GM12878 (cell line): ENCODE results near the gene ABI3. TPM values are rescaled to one million over a fixed set of nuclear protein-coding genes. Genes with fewer than 3 reads are reported as not detected.

Source experiments
- ATAC-seq: fragments of 200-7000 bp; cut with Tn5 transposase; 3 replicates; pipeline ENCODE4 v1.9.1; 2020; ENCODE audit warnings: mild to moderate bottlenecking, moderate library complexity
- BruUV-seq: library from RNA; stranded (reverse); fragments of 400-500 nt; replicated peaks from 2 replicates; lab custom pipeline; 2021; lab: Mats Ljungman, UMichigan
- CTCF ChIA-PET: fragments of 300-600 bp; sonication (Branson Sonifier 250); formaldehyde crosslinking; extraction: SDS; loops from one replicate; lab custom pipeline; 2021; ENCODE audit warnings: inconsistent platforms; lab: Yijun Ruan, JAX
- POLR2A ChIA-PET: fragments of 350-600 bp; formaldehyde crosslinking; extraction: SDS; loops from one replicate; lab custom pipeline; 2021; ENCODE audit warnings: inconsistent platforms; lab: Charles Lee
- RAD21 ChIA-PET: fragments of 300-600 bp; sonication (Branson Sonifier 250); formaldehyde crosslinking; loops from one replicate; lab custom pipeline; 2023; ENCODE audit warnings: antibody characterized with exemption; ENCODE audit not compliant: unreplicated experiment; lab: Charles Lee
- SMC1A ChIA-PET: fragments of 300-600 bp; sonication (Branson Sonifier 250); formaldehyde crosslinking; loops from one replicate; lab custom pipeline; 2023; ENCODE audit not compliant: unreplicated experiment, uncharacterized antibody; lab: Charles Lee
- DNase-seq: peaks from one replicate; pipeline ENCODE4 v3.0.0-alpha.2; 2011; ENCODE audit warnings: low read depth, low spot score
- FAIRE-seq: peaks from 3 replicates; lab custom pipeline; 2011; peaks lifted over from hg19 to GRCh38; lab: Jason Lieb, UNC
- H2AFZ ChIP-seq: 2 replicates; pipeline ENCODE4 v1.6.0; 2011; ENCODE audit warnings: low read depth, low read length, control low read depth; ENCODE audit not compliant: control insufficient read depth
- H3K27ac ChIP-seq: 2 replicates; pipeline ENCODE4 v1.5.1; 2011; ENCODE audit warnings: control low read depth; ENCODE audit not compliant: control insufficient read depth, insufficient read depth
- H3K27me3 ChIP-seq, 2 experiments: replicated peaks in 1 of 2; 2 replicates each; pipeline versions ENCODE4 v1.6.0 to v1.6.1; 2011; ENCODE audit warnings: low read length in 1 of 2; ENCODE audit not compliant: control insufficient read depth in 2 of 2, insufficient read depth in 2 of 2
- H3K36me3 ChIP-seq, 2 experiments: 2 replicates each; pipeline ENCODE4 v1.5.1; 2011; ENCODE audit warnings: low read length in 1 of 2; ENCODE audit not compliant: control insufficient read depth in 2 of 2, insufficient read depth in 2 of 2
- H3K4me1 ChIP-seq: 2 replicates; pipeline ENCODE4 v1.6.1; 2011; ENCODE audit warnings: mild to moderate bottlenecking, low read length, moderate library complexity, mixed read lengths; ENCODE audit not compliant: control insufficient read depth, insufficient read depth
- H3K4me2 ChIP-seq: 2 replicates; pipeline ENCODE4 v1.6.0; 2011; ENCODE audit warnings: control low read depth; ENCODE audit not compliant: control insufficient read depth, insufficient read depth
- H3K4me3 ChIP-seq: fragments of 200-600 bp; sonication (generic); 2 replicates; pipeline ENCODE4 v1.5.1; 2016
- H3K79me2 ChIP-seq: 2 replicates; pipeline ENCODE4 v1.6.0; 2011; ENCODE audit warnings: low read length; ENCODE audit not compliant: control insufficient read depth, insufficient read depth
- H3K9ac ChIP-seq: 2 replicates; pipeline ENCODE4 v1.8.0; 2011; ENCODE audit warnings: low read length, control low read depth, mixed read lengths; ENCODE audit not compliant: control insufficient read depth, insufficient read depth
- H3K9me3 ChIP-seq: replicated peaks from 3 replicates; pipeline ENCODE4 v1.5.1; 2011; ENCODE audit warnings: mild to moderate bottlenecking, low read length; ENCODE audit not compliant: control insufficient read depth, insufficient read depth
- H4K20me1 ChIP-seq: 2 replicates; pipeline ENCODE4 v1.6.0; 2011; ENCODE audit not compliant: control insufficient read depth, insufficient read depth
- BMI1 ChIP-seq: fragments of 450-650 bp; IDR thresholded peaks from 2 replicates; pipeline ENCODE4 v1.6.1; 2016; ENCODE audit warnings: mild to moderate bottlenecking, moderate library complexity, borderline replicate concordance
- CHD2 ChIP-seq: IDR thresholded peaks from 2 replicates; pipeline ENCODE4 v1.6.1; 2011; ENCODE audit warnings: low read depth, low read length, improper control_type of control experiment, borderline replicate concordance
- CHD4 ChIP-seq: fragments of 200-600 bp; sonication (generic); IDR thresholded peaks from 2 replicates; pipeline ENCODE4 v1.6.1; 2016; ENCODE audit warnings: mild to moderate bottlenecking
- MTA2 ChIP-seq: fragments of 450-650 bp; IDR thresholded peaks from 2 replicates; pipeline ENCODE4 v1.6.1; 2016; ENCODE audit warnings: low read depth, mild to moderate bottlenecking, moderate library complexity
- NR2C2 ChIP-seq: IDR thresholded peaks from 2 replicates; pipeline ENCODE4 v1.6.1; 2011; ENCODE audit warnings: borderline replicate concordance, low read depth; ENCODE audit not compliant: control insufficient read depth, insufficient read length
- RFX5 ChIP-seq: IDR thresholded peaks from 2 replicates; pipeline ENCODE4 v1.6.1; 2011; ENCODE audit warnings: low read depth, low read length, improper control_type of control experiment
- TCF3 ChIP-seq: IDR thresholded peaks from 2 replicates; pipeline ENCODE4 v1.6.1; 2012; ENCODE audit warnings: low read depth, mild to moderate bottlenecking, low read length, borderline replicate concordance; ENCODE audit not compliant: insufficient read depth
- WGBS: methylation state at CpG from one replicate; pipeline ENCODE4 v1.1.6; 2016; ENCODE audit warnings: low lambda C conversion rate; ENCODE audit not compliant: insufficient replicate concordance, insufficient coverage; ENCODE audit errors: missing lambda C conversion rate; 5-methylcytosine and 5-hydroxymethylcytosine counted together
- in situ Hi-C: fragments of 300-500 bp; cut with MboI; formaldehyde crosslinking; loops from 9 replicates; pipeline ENCODE4 v1.14.3; 2018; ENCODE audit warnings: mixed read lengths
- intact Hi-C: fragments of 100-400 bp; cut with micrococcal nuclease; formaldehyde crosslinking; loops from one replicate; pipeline ENCODE4 v1.14.2; 2022; ENCODE audit not compliant: unreplicated experiment
- polyA plus RNA-seq, 11 experiments: library from polyadenylated mRNA; depleted of rRNA in 4 of 11; unstranded in 6 of 11; stranded (reverse) in 5 of 11; fragments of >200 nt; fragmentation: Nextera tagmentation in 4 of 11; fragmentation: Illumina TruSeq in 1 of 11; extraction: Ambion mirVana in 4 of 11; extraction: Trizol in 1 of 11; gene quantifications; 1 replicate in 1 of 11; 2 replicates in 10 of 11; pipeline versions ENCODE4 v1.2.1 to v1.2.3, GENCODE V29; 2011 to 2016; ENCODE audit warnings: inconsistent platforms in 2 of 11, missing spikeins in 2 of 11, low read depth in 1 of 11
- total RNA-seq, 4 experiments: library from RNA; depleted of rRNA in 3 of 4; stranded (reverse); fragments of >200 nt in 3 of 4; fragmentation: Illumina TruSeq in 1 of 4; extraction: Trizol in 1 of 4; gene quantifications; 2 replicates each; pipeline versions ENCODE4 v1.2.1 to v1.2.3, GENCODE V29; 2013 to 2021
- TF ChIP-seq, protein P1 (sequence below): fragments of 150-350 bp; IDR thresholded peaks from 2 replicates; pipeline ENCODE4 v1.6.1; 2016; ENCODE audit warnings: low read depth, low read length
- TF ChIP-seq, protein P2 (sequence below): IDR thresholded peaks from 2 replicates; pipeline ENCODE4 v1.6.1; 2011; ENCODE audit warnings: borderline replicate concordance, low read depth, mild to moderate bottlenecking, moderate library complexity, low read length; ENCODE audit not compliant: insufficient read depth, poor library complexity, severe bottlenecking
- TF ChIP-seq, protein P3 (sequence below): fragments of 450-650 bp; conservative IDR thresholded peaks from 2 replicates; pipeline ENCODE4 v1.6.1; 2017; ENCODE audit warnings: mild to moderate bottlenecking, moderate library complexity
- TF ChIP-seq, protein P4 (sequence below): fragments of 450-650 bp; IDR thresholded peaks from 2 replicates; pipeline ENCODE4 v1.6.1; 2017; ENCODE audit warnings: mild to moderate bottlenecking, moderate library complexity

Gene ABI3
- total and polyA plus RNA-seq, 10 of the 15 experiments (the other 5 are each of a cell fraction or from before 2014, with no cell fraction given), result 13.4 to 109 (median 51.1) TPM

DNA sequence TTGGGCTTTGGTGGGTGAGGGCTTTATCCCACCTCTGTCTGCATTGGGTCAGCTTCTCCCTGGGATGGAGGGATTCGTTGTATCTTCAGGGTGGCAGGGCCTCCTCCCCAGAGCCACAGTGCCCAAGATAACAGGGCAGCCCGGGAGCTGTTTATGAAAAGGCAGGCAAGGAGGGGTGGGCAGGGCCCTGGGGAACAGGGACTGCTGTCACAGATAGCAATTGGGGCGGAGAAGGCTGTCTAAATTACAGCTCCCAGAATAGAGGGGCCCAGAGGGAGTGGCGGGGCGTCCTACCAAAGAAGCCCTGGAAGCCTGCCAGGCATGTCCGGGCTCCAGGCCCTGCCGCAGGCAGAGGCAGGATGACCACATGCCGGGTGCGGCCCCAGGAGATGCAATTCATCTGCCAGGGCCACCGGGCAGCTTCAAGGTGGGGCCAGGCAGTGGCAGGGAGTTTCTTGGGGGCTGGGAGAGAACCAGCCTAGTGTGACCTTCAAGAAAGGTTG lies 38.8 kb downstream of the ABI3 start (continued):
- TF ChIP-seq, protein P1, sequence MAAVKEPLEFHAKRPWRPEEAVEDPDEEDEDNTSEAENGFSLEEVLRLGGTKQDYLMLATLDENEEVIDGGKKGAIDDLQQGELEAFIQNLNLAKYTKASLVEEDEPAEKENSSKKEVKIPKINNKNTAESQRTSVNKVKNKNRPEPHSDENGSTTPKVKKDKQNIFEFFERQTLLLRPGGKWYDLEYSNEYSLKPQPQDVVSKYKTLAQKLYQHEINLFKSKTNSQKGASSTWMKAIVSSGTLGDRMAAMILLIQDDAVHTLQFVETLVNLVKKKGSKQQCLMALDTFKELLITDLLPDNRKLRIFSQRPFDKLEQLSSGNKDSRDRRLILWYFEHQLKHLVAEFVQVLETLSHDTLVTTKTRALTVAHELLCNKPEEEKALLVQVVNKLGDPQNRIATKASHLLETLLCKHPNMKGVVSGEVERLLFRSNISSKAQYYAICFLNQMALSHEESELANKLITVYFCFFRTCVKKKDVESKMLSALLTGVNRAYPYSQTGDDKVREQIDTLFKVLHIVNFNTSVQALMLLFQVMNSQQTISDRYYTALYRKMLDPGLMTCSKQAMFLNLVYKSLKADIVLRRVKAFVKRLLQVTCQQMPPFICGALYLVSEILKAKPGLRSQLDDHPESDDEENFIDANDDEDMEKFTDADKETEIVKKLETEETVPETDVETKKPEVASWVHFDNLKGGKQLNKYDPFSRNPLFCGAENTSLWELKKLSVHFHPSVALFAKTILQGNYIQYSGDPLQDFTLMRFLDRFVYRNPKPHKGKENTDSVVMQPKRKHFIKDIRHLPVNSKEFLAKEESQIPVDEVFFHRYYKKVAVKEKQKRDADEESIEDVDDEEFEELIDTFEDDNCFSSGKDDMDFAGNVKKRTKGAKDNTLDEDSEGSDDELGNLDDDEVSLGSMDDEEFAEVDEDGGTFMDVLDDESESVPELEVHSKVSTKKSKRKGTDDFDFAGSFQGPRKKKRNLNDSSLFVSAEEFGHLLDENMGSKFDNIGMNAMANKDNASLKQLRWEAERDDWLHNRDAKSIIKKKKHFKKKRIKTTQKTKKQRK, result no peak
- no peak for TF ChIP-seq NR2C2
- TF ChIP-seq CHD2, result no peak
- no peak for TF ChIP-seq MTA2
- TF ChIP-seq, protein P2, sequence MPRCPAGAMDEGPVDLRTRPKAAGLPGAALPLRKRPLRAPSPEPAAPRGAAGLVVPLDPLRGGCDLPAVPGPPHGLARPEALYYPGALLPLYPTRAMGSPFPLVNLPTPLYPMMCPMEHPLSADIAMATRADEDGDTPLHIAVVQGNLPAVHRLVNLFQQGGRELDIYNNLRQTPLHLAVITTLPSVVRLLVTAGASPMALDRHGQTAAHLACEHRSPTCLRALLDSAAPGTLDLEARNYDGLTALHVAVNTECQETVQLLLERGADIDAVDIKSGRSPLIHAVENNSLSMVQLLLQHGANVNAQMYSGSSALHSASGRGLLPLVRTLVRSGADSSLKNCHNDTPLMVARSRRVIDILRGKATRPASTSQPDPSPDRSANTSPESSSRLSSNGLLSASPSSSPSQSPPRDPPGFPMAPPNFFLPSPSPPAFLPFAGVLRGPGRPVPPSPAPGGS, result no peak
- no peak for TF ChIP-seq RFX5

DNA sequence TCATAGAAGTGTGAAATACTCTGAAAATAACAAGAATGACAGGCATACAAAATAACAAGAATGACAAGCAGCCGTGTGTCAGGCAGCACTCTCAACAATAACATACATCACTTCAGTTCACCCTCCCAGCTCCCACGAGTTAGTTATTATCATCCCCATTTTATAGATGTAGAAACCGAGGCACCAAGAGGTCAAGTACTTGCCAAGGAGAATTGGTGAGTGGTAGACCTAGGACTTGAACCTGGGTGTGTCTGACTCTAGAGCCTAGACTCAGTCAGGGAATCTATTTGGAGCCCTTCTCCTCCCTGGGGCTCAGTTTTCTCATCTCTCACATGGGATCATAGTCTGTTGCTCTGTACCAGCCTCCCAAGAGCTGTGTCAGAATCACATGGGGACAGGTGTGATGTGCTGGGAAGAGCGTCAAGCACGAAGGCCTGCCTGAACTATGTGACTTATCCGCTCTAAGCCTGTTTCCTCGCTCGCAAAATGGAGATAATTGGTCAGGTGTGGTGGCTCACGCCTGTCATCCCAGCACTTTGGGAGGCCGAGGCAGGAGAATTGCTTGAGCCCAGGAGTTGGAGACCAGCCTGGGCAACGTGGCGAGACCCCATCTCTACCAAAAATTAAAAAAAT lies 39.5 kb downstream of the ABI3 start:
- CTCF ChIA-PET, result no interaction called here
- in situ Hi-C loops, result no loop called here
- no peak for TF ChIP-seq CHD4
- TF ChIP-seq, protein P3, sequence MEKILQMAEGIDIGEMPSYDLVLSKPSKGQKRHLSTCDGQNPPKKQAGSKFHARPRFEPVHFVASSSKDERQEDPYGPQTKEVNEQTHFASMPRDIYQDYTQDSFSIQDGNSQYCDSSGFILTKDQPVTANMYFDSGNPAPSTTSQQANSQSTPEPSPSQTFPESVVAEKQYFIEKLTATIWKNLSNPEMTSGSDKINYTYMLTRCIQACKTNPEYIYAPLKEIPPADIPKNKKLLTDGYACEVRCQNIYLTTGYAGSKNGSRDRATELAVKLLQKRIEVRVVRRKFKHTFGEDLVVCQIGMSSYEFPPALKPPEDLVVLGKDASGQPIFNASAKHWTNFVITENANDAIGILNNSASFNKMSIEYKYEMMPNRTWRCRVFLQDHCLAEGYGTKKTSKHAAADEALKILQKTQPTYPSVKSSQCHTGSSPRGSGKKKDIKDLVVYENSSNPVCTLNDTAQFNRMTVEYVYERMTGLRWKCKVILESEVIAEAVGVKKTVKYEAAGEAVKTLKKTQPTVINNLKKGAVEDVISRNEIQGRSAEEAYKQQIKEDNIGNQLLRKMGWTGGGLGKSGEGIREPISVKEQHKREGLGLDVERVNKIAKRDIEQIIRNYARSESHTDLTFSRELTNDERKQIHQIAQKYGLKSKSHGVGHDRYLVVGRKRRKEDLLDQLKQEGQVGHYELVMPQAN, result no peak
- TF ChIP-seq, protein P4, sequence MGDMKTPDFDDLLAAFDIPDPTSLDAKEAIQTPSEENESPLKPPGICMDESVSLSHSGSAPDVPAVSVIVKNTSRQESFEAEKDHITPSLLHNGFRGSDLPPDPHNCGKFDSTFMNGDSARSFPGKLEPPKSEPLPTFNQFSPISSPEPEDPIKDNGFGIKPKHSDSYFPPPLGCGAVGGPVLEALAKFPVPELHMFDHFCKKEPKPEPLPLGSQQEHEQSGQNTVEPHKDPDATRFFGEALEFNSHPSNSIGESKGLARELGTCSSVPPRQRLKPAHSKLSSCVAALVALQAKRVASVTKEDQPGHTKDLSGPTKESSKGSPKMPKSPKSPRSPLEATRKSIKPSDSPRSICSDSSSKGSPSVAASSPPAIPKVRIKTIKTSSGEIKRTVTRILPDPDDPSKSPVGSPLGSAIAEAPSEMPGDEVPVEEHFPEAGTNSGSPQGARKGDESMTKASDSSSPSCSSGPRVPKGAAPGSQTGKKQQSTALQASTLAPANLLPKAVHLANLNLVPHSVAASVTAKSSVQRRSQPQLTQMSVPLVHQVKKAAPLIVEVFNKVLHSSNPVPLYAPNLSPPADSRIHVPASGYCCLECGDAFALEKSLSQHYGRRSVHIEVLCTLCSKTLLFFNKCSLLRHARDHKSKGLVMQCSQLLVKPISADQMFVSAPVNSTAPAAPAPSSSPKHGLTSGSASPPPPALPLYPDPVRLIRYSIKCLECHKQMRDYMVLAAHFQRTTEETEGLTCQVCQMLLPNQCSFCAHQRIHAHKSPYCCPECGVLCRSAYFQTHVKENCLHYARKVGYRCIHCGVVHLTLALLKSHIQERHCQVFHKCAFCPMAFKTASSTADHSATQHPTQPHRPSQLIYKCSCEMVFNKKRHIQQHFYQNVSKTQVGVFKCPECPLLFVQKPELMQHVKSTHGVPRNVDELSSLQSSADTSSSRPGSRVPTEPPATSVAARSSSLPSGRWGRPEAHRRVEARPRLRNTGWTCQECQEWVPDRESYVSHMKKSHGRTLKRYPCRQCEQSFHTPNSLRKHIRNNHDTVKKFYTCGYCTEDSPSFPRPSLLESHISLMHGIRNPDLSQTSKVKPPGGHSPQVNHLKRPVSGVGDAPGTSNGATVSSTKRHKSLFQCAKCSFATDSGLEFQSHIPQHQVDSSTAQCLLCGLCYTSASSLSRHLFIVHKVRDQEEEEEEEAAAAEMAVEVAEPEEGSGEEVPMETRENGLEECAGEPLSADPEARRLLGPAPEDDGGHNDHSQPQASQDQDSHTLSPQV, result no peak
- TF ChIP-seq BMI1, result no peak
- no peak for TF ChIP-seq TCF3

More for the DNA sequence above, 39.5 kb downstream of the ABI3 start:
- ChIA-PET SMC1A (interaction anchor here (0.5 kb wide), 1 partner anchor 72 kb away, joined by 3 read pairs; no protein-coding TSS in a partner anchor), RAD21 (no interaction called here), POLR2A (no interaction called here)
- Histone ChIP-seq H3K4me1 (no peaks in the 10 kb centered on the region), H3K79me2 (no peaks in the 10 kb centered on the region), H3K36me3 (no peaks in the 10 kb centered on the region), H3K27ac (no peak overlapping the region), H3K9ac (no peak overlapping the region), H3K4me2 (no peak overlapping the region), H4K20me1 (no peaks in the 10 kb centered on the region), H2AFZ (no peak overlapping the region), H3K9me3 (no peaks in the 10 kb centered on the region), H3K4me3 (no peak overlapping the region), H3K27me3 (peaks cover 0 to 2% of the 10 kb centered on the region in 2 experiments; a peak in 3 of 4 replicates)
- ATAC-seq, result no peak
- intact Hi-C loops, result no loop called here
- FAIRE-seq, result no peak
- no peak for DNase-seq
- WGBS, result 49% methylated on average over 12 of the region's 12 CpGs
- BruUV-seq, result no TSS peak
